Keratinocyte (primary cell): ENCODE results near the gene GJA9. TPM values are rescaled to one million over a fixed set of nuclear protein-coding genes. Genes with fewer than 3 reads are reported as not detected.

ENCODE experiments used
- DNase-seq: peaks from one replicate; pipeline ENCODE4 v3.0.0-alpha.2; 2011; ENCODE audit warnings: low read depth, missing footprints, low spot score
- FAIRE-seq: peaks from 2 replicates; lab custom pipeline; 2011; peaks lifted over from hg19 to GRCh38; lab: Jason Lieb, UNC
- H2AFZ ChIP-seq: 2 replicates; pipeline ENCODE4 v1.6.0; 2012; ENCODE audit warnings: low read length, control low read depth, inconsistent platforms; ENCODE audit not compliant: control insufficient read depth
- H3K27ac ChIP-seq: 2 replicates; pipeline ENCODE4 v1.5.1; 2011; ENCODE audit warnings: low read length; ENCODE audit not compliant: control insufficient read depth, insufficient read depth
- H3K27me3 ChIP-seq: 3 replicates; pipeline ENCODE4 v1.6.0; 2011; ENCODE audit warnings: low read length; ENCODE audit not compliant: control insufficient read depth, insufficient read depth; ENCODE audit errors: extremely low read depth
- H3K36me3 ChIP-seq, 2 experiments: 2 replicates in 1 of 2; 3 replicates in 1 of 2; pipeline ENCODE4 v1.5.1; 2011; ENCODE audit warnings: low read length in 2 of 2, mild to moderate bottlenecking in 1 of 2; ENCODE audit not compliant: control insufficient read depth in 2 of 2, insufficient read depth in 2 of 2; ENCODE audit errors: extremely low read depth in 1 of 2
- H3K4me1 ChIP-seq: 3 replicates; pipeline ENCODE4 v1.5.1; 2011; ENCODE audit warnings: low read length; ENCODE audit not compliant: control insufficient read depth, insufficient read depth; ENCODE audit errors: extremely low read depth
- H3K4me2 ChIP-seq: 3 replicates; pipeline ENCODE4 v1.6.0; 2011; ENCODE audit warnings: low read depth, low read length; ENCODE audit not compliant: control insufficient read depth, insufficient read depth; ENCODE audit errors: extremely low read depth
- H3K4me3 ChIP-seq, 3 experiments: fragments of 200-600 bp in 1 of 3; sonication (generic) in 1 of 3; 2 replicates in 2 of 3; 3 replicates in 1 of 3; pipeline ENCODE4 v1.5.1; 2011 to 2016; ENCODE audit warnings: low read length in 3 of 3, mild to moderate bottlenecking in 3 of 3, control low read depth in 2 of 3, inconsistent platforms in 1 of 3, low read depth in 1 of 3, mixed read lengths in 1 of 3, mixed run types in 1 of 3, moderate library complexity in 1 of 3; ENCODE audit not compliant: control insufficient read depth in 2 of 3, insufficient read depth in 2 of 3; ENCODE audit errors: extremely low read depth in 1 of 3
- H3K79me2 ChIP-seq: 2 replicates; pipeline ENCODE4 v1.6.0; 2012; ENCODE audit warnings: low read length; ENCODE audit not compliant: control insufficient read depth, insufficient read depth
- H3K9ac ChIP-seq: 3 replicates; pipeline ENCODE4 v1.6.0; 2011; ENCODE audit warnings: low read length; ENCODE audit not compliant: control insufficient read depth, insufficient read depth; ENCODE audit errors: extremely low read depth
- H3K9me1 ChIP-seq: 3 replicates; pipeline ENCODE4 v1.6.0; 2011; ENCODE audit warnings: low read length; ENCODE audit not compliant: control insufficient read depth, insufficient read depth; ENCODE audit errors: extremely low read depth
- H3K9me3 ChIP-seq: 2 replicates; pipeline ENCODE4 v1.5.1; 2012; ENCODE audit warnings: low read depth, low read length; ENCODE audit not compliant: control insufficient read depth
- H4K20me1 ChIP-seq: 3 replicates; pipeline ENCODE4 v1.6.0; 2011; ENCODE audit warnings: low read length; ENCODE audit not compliant: control insufficient read depth, insufficient read depth; ENCODE audit errors: extremely low read depth
- EZH2 ChIP-seq: IDR thresholded peaks from one replicate; pipeline ENCODE4 v1.6.1; 2012; ENCODE audit warnings: inconsistent platforms, mild to moderate bottlenecking, low read length, moderate library complexity
- dilution Hi-C: fragments of 300-500 bp; cut with MboI; formaldehyde crosslinking; loops from one replicate; pipeline ENCODE4 v1.7.0; 2020; ENCODE audit warnings: low sequenced_read_pairs; ENCODE audit not compliant: extremely low pct_ligation_motif_present
- polyA plus RNA-seq, 5 experiments: library from polyadenylated mRNA; depleted of rRNA in 3 of 5; stranded (reverse) in 3 of 5; stranded (forward) in 1 of 5; unstranded in 1 of 5; fragments of >200 nt; gene quantifications; 1 replicate in 1 of 5; 2 replicates in 3 of 5; 3 replicates in 1 of 5; pipeline versions ENCODE4 v1.2.1 to v1.2.3, GENCODE V29; 2011 to 2012; ENCODE audit warnings: missing spikeins in 2 of 5, low read depth in 1 of 5, low replicate concordance in 1 of 5
- TF ChIP-seq, protein P1 (sequence below), 3 experiments: IDR thresholded peaks in 1 of 3; conservative IDR thresholded peaks in 1 of 3; optimal IDR thresholded peaks in 1 of 3; 2 replicates in 2 of 3; 3 replicates in 1 of 3; pipeline versions ENCODE3 to v1.5.1; 2011; ENCODE audit warnings: low read length in 3 of 3, mild to moderate bottlenecking in 3 of 3, moderate library complexity in 2 of 3, control low read depth in 1 of 3, inconsistent platforms in 1 of 3; ENCODE audit not compliant: insufficient read depth in 2 of 3; ENCODE audit errors: extremely low read depth in 1 of 3

Gene GJA9
- polyA plus RNA-seq, 1 donor (not counting 4 experiments of a cell fraction or from before 2014, with no cell fraction given) = 0.38 TPM

GRCh38 chr1:38865112-38865715, 16.2 kb downstream of the GJA9 start:
- peaks cover 7% of the 10 kb centered on the region for H3K4me1 ChIP-seq
- TF ChIP-seq EZH2 = no peak
- TF ChIP-seq, protein P1, sequence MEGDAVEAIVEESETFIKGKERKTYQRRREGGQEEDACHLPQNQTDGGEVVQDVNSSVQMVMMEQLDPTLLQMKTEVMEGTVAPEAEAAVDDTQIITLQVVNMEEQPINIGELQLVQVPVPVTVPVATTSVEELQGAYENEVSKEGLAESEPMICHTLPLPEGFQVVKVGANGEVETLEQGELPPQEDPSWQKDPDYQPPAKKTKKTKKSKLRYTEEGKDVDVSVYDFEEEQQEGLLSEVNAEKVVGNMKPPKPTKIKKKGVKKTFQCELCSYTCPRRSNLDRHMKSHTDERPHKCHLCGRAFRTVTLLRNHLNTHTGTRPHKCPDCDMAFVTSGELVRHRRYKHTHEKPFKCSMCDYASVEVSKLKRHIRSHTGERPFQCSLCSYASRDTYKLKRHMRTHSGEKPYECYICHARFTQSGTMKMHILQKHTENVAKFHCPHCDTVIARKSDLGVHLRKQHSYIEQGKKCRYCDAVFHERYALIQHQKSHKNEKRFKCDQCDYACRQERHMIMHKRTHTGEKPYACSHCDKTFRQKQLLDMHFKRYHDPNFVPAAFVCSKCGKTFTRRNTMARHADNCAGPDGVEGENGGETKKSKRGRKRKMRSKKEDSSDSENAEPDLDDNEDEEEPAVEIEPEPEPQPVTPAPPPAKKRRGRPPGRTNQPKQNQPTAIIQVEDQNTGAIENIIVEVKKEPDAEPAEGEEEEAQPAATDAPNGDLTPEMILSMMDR (optimal IDR thresholded peaks at IDR 0.05 in 1 of 3, IDR thresholded peaks at IDR 0.05 in 1 of 3, conservative IDR thresholded peaks at IDR 0.05 in 1 of 3; ENCODE audit: extremely low read depth in 1 of 3, insufficient read depth in 2 of 3, low read length in 3 of 3) = peak in 2 of 3 experiments; percentile 10 to 16
- no peaks in the 10 kb centered on the region for H3K27me3 ChIP-seq
- H4K20me1 ChIP-seq = no peaks in the 10 kb centered on the region
- H3K9me1 ChIP-seq = no peaks in the 10 kb centered on the region
- dilution Hi-C loops = no loop called here
- H3K9me3 ChIP-seq = no peaks in the 10 kb centered on the region
- H3K4me3 ChIP-seq = no peak overlapping the region
- peaks cover 8% of the 10 kb centered on the region for H3K79me2 ChIP-seq
- DNase-seq = no peak
- H3K27ac ChIP-seq = no peak overlapping the region
- no peak overlapping the region for H3K4me2 ChIP-seq
- no peak overlapping the region for H2AFZ ChIP-seq
- no peak for FAIRE-seq
- H3K9ac ChIP-seq = no peak overlapping the region
- peaks cover 1 to 11% of the 10 kb centered on the region in 2 experiments for H3K36me3 ChIP-seq

DNA sequence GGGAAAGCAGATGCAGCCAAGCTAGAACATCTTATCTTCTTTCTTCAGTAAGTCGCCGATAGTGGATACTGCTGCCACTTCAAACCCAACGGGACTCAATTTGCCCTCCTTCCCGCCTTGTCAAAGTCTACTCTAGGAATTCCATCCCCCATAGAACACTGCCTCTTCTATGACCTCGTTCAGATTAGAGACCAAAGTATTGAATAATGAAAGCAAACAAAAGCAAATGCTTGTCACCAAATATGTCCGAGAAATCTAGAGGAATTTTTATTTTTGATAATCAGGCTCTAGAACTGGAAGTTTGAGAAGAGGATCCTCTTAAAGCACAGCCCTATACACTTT, 21.0 kb downstream of the GJA9 start:
- H3K9ac ChIP-seq = peak overlapping the region; percentile 83
- peak overlapping the region; percentile 82 for H3K4me2 ChIP-seq
- H3K9me1 ChIP-seq = no peaks in the 10 kb centered on the region
- peaks cover 2 to 8% of the 10 kb centered on the region in 2 experiments for H3K36me3 ChIP-seq
- FAIRE-seq (no peak), DNase-seq (no peak)
- TF ChIP-seq, protein P1 (optimal IDR thresholded peaks at IDR 0.05 in 1 of 3, IDR thresholded peaks at IDR 0.05 in 1 of 3, conservative IDR thresholded peaks at IDR 0.05 in 1 of 3; ENCODE audit: extremely low read depth in 1 of 3, insufficient read depth in 2 of 3, low read length in 3 of 3) = no peak
- TF ChIP-seq EZH2 = no peak
- no peaks in the 10 kb centered on the region for H3K9me3 ChIP-seq
- H3K4me3 ChIP-seq = peak overlapping the region; percentile 65 to 89 (median 79)
- H3K27me3 ChIP-seq = no peaks in the 10 kb centered on the region
- peaks cover 4% of the 10 kb centered on the region for H4K20me1 ChIP-seq
- peak overlapping the region; percentile 77 for H3K27ac ChIP-seq
- peaks cover 29% of the 10 kb centered on the region for H3K79me2 ChIP-seq
- peaks cover 17% of the 10 kb centered on the region for H3K4me1 ChIP-seq
- dilution Hi-C loops = no loop called here
- peak overlapping the region; percentile 94 for H2AFZ ChIP-seq
